Measurements from ENCODE around the gene OLFML1.
"Not testable (repeated sequence)": the region's sequence is repeated elsewhere in the genome, so short reads cannot be mapped to it uniquely, and the experiment has no call there.

The OLFML1 gene

DNA sequence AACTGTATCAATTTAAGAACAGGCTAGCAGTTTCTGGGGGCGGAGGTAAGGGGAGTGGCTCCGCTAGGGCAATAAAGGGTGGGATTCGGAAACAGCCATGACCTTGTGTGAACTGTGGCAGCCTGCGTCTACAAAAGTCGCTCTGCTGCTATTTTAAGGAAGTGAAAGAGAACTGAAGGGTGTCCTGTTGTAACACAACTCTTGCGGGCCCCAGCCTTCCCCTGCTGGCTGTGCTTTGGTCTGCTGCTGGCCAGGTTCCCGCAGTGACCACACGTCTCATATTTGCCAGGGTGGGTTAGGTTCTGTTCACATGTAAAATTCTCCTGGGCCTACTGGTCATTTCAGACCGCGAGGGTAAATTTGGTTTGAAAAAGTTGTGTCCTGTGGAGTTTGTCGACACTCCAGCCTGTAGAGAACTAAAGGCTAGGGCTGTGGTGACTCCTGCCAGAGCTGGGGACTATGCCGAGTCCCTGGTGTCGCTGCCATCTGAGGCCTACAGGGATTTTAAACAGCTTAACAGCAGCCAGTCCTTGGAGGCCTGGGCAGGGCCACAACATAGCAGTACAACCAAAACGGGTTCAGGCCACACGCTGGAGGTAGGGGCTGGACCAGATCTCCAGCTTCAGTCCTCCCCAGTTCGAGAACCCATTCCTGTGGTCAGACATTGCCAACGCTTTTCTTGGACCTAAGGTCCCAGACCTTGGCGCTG lies 27.4 kb downstream of the OLFML1 start:
- no peak for DNase-seq (ENCODE audit: low read depth)

DNA sequence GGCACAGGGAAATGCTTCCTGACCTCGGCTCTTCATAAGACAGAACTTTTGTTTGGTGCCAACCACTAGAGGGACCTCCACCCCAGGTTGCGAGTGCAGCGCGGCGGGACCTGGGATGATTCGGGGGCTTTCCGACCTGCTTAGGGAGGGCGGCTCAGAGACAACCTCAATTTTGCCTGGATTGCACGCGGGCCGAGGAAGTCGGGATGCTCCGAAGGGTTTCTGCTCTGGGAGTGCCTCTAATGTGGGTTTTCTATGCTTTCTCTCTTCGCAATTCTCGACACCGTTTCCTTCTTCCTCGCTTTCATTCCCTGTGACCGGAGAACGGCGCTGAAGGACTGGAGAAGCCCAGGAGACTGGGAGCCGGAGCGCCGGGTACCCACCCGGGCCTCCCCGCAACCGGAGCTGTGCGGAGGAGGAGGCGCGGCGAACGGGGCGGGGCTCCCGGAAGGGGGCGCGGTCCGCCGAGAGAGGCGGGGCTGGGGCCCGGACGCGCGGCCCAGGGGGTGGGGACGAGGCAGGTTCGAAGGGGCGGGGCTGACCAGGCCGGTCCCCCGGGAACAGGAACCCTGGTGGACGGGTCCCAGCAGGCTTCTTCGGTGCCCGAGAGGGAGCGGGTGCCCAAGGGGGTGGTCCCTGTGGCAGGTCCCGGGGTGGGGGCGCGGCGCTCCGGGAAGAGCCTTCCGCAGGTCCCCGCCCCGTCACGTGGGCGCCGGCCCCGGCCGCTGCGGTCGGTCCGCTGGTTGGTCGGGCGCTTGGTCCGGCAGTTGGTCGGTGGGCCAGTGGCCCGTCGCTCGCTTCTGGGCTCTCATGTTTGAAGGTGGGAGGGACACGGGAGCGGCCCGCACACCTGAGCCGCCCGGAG lies 28.2 kb downstream of the OLFML1 start, which contains the start of gene PPFIBP2:
Gene PPFIBP2, plus strand, starts transcription at position 766 of the 865 bp plus-strand sequence. CDS start 35,477 bp downstream, outside the sequence.
- peak; percentile 64 for DNase-seq (ENCODE audit: low read depth)

DNA sequence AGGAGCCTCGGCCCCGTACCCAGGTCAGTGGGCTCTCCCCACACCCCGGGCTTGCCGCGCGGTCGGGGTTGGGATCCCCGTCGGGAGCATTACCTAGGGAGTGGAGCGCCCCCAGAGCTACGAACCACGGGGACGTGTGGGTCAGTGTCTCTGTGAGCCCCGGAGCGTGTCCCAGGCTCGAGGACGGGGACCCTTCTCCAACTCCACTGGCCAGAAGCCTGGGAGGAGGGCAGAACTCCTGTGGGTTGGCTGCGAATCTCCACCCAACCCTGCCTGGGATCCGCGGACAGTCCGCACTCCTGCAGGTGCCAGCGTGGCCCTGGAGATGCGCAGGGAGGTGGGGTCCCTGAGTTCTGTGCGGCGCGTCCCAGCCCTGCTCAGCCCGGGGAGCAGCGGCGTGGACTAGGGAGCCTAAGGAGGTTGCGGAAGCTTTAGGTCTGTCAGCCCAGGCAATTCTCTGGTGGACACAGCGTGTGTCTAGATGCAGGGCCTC lies 28.8 kb downstream of the OLFML1 start:
- no peak for DNase-seq (ENCODE audit: low read depth)

DNA sequence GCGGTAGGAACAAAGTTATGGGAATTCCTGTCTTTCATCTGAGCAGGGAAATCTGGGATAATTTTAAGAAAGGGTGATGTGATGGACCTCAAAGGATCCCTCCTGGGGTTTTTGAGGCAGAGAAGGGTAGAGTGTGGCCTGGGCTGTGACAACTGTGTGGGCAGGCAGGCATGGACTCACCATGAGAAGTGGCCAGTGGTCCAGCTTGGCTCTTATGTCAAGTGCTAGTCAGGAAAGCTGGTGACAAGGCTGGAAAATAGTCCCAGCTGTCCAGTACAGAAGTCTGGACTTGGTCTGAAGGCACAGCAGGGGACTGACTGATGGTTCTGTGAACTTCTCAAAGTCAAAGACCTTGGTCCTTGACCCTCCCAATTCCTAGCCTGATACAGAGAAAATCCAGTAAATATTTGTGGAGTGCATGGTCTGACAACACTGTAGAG lies 30.2 kb downstream of the OLFML1 start:
- no peak for DNase-seq (ENCODE audit: low read depth)

DNA sequence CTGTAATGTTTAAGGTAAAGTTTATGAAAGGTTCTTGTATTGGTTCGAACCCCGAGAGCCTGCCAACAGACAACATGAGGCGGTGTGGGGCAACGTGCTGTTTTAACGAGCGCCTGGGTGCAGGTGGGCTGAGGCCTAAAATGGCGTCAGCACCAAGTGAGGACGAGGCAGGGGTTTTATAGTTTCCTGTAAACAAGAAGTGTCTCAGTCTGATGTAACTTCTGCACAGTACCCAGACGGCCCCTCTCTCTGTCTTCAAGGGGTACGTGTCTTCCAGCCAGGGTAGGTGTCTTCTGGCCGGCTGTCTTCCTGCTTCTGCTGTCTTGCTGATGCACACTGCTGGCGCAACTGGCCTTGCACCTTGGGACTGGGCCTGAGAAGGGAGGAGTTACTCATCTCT lies 31.2 kb downstream of the OLFML1 start:
- DNase-seq (ENCODE audit: low read depth): no peak

DNA sequence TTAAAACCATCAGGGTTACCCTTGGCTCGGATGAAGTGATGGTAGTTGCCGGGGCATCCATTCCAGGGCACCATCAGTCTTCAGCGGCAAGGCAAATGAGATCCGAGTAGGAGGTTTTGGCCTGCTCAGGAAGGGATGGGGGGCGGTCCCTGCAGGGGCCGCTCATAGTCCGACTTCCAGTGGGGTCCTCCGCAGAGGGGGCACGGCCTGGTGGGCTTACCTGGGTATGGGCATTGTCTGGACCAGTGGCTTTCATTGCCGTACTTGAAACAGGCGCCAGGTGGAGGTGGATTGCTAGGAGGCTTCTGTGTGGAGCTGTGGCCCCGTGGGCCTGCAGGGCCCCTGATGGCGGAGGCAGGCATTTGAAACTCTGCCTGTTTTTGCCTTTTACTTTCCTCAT lies 32.4 kb downstream of the OLFML1 start:
- not testable (repeated sequence) for DNase-seq (ENCODE audit: low read depth)

DNA sequence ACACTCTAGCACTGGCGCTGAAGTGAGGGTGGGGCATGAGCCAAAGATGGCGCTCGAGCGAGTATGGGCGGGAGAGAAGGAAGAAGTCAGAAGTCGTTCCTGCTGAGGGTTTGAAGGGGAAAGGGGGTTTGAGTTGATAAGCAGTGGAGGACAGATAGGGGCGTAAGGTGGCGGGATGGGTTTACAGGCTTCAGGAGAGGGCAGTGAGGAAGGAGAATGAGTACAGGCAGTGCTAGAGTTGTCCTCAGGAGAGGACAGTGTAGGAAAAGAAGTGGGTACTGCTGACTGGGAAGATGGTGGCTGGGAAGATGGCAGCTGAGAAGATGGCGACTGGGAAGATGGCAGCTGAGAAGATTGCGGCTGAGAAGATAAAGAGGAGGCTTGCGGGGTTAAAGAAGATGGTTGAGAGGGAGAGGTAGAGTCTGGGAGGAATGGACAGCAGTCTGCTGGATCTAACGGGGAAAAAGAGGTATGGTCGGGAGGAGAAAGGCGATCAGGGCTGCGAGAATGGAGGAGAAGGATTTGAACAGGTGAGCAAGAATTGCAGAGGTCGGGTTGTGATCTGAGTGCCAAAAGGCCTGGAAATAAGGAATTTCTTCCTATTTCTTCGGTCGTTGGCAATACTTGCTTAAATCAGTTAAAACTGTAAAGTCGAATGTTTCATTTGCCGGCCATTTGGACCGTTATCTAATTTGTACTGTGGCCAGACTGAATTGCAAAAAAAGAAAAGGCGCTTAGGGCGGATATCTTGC lies 33.7 kb downstream of the OLFML1 start:
- no peak for DNase-seq (ENCODE audit: low read depth)

DNA sequence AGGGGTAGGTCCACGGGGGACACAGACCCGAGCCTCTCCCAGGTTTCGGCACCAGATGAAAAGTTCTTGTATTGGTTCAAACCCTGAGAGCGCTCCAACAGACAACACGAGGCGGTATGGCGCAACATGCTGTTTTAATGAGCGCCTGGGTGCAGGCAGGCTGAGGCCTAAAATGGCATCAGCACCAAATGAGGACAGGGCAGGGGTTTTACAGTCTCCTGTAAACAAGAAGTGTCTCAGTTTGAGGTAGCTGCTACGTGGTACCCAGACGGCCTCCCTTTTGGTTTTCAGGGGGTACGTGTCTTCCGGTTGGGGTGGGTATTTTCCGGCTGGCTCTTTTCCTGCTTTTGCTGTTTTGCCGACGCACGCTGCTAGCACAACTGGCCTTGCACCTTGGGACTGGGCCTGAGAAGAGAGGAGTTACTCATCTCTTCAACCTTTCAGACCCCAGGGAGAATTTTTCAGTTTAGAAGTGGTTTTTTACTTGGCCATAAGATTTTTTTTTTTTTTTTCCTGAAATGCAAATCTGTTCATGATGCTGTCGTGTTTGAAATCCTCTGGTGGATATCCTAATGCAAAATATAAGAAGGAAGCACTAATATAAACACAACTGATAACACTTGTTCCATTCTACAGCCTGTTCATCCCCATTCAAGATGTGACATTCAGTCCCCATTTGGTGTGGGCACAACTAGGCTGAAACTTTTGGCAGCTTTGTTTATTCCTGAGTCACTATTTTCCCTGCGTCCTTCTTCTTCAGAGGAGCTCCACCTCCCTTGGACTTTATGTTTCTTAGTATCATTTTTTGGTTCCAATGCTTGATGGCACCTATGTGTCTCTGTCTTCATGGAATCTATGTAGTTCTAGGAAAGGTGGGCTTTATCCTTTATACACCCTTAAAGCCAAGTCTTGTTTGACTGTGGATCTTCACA lies 35.0 kb downstream of the OLFML1 start:
- no peak for DNase-seq (ENCODE audit: low read depth)

DNA sequence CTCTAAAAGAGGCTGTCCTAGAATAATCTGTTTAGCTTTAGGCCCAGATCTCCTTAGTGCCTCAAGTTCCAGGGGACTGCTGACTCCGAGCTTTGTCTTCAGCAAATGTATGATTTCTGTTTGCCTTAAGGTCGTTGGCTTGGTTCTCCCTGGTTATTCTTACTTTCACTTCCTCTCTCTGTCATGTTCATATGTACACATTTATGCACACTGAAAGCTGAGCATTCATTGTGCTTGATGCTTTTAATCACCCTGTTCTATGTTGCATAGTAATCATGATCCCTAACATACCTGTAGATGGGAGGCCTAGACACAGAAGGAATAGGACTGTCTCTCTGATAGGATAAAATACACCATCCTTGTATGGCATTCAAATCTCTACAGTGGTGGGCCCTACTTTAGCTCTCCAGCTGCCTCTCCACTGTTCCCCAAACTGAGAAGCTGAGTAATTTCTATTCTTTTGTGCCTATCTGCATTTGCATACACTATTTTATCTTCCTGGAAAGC lies 35.7 kb downstream of the OLFML1 start:
- DNase-seq (ENCODE audit: low read depth): no peak

DNA sequence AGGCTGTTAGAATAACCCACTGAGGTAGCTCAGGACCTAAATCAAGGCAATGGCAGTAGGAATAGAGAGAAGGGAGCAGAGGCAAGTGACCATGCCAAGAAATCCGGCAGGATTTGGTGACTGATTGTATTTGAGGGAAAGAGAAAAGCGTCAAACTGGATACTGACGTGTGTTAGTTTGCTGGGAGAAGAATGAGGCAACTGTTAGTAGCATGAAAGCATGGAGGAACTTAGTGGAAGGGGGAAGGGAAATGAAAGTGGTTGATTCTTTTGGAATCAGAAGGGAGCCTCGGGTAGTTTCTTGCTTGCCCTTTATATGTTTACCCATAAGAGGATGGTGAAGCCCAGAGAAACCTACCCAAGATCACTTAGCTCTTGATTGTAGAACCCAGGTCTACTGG lies 36.8 kb downstream of the OLFML1 start:
- no peak for DNase-seq (ENCODE audit: low read depth)

DNA sequence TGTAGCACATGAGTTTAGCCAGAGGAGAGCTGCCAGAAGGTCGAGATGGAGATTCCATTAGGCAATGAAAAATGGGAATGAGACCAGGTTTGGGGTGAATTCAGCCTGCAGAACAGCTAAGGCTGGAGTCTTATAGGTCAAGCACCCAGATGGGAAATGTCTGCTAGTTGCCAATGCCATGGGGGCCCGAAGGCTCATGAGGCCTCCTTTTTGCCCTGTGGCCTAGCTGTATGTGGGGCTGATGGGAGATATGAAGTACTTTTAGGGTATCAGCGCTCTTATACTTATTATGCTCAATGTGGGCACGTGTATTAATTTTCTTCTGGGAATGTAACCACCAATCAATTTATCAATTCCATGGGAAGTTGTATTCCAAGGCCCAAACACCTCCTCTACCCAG lies 37.2 kb downstream of the OLFML1 start:
- DNase-seq (ENCODE audit: low read depth): no peak

DNA sequence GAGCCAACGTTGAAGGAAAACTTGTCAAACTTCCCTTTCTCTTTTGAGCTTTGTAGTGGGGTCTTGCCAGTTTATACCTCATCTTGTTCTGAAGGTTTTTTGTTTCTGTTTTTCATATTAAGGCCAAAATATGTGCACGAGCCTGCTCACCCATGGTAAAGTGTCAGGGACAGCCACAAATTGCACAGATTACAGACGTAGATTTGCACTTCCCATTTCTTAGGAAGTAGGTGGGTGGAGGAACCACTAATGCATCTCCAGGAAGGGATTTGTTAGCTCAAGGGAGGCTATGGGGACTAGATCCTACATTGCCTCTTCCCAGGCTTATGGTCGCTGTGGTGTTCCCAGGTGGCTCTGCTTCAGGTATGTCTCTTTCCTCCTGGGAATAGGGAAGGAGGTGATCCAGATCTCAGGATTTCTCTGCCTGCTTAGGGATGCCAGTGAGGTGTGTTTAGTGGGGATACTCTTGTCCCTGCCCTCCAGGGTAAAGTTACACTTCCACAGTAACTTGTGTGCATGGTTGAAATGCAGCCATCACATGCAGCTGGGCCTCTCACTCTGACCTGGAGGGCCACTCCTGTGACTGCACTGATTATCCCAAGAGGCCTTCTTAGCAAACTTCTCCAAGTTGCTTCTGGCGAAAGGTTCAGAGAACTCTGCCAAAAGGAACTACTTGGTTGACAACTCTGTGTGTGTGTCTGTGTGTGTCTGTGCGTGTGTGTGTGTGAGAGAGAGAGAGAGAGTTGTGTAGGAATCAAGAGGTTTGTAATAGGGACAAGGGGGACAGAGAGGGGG lies 38.3 kb downstream of the OLFML1 start:
- DNase-seq (ENCODE audit: low read depth): no peak

DNA sequence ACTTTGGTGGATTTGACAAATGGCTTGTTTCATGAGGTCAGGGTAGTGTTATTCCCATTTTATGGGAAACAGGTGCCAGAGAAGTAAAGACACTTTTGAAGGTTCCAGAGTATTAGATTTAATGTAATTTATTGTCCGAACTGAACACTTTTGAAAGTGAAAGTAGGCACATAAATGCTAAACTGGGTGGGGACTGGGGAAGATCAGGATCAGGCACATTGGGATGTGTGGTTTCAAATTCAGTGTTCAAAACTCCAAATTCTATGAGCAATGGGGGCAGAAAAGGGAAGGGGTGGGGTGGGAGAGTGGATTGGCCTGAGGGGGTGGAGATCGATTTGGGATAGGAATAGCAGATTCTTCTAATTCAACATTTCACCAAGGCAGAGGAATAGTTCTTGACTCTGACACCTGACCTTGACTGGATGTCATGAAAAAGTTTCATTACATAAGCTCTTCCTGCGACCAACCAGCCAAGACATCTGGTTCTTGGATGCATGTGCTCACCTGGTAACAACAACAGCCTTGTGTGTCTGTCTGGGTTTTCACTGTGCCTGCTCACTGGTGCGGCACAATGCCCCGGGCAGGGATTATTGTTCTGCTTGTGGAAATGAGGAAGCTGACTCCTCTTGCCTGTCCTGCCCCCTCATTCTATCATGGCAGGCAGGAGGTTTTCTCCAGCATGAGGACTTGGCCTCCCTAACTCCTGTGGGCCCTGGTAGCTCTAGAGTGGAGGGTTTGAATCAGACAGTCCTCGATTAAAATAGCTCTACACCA lies 39.3 kb downstream of the OLFML1 start:
- DNase-seq (ENCODE audit: low read depth): no peak

DNA sequence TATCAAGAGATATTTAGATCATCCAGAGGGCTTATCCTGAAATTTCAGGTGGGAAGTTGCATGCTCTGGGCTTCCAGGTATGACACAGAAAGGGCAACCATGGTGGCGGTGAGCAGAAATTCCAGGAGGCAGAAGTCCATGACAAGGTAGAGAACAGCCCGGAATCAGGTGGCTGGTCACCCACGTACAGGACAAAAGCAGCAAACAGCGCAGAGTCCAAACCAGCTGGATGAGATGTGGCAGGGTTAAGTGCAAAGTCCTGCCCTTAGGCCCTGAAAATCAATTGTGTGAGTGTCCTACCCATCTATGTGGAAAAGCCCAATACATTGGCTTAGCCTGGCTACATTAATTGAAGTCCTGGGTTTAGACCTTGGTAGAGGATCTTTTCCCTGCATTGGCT lies 40.1 kb downstream of the OLFML1 start:
- no peak for DNase-seq (ENCODE audit: low read depth)

DNA sequence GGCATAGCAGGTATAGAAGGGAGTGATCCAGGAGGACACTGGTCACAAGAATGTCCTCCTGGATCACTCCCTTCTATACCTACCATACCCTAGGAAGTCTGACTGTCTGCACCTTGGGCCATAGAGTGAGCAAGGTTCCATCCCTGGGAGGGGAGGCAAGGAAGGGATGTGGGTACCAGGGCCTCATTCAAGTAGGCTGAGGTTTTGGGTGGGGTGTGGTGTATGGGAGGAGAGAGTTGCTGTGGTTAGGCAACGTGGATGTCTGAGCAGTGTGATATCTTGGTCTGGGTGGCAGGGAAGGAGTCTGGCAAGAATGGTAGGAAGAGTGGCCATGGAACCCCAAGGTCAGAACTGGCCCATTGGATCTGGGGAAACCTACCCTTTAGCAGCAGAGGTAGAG lies 41.7 kb downstream of the OLFML1 start:
- no peak for DNase-seq (ENCODE audit: low read depth)

DNA sequence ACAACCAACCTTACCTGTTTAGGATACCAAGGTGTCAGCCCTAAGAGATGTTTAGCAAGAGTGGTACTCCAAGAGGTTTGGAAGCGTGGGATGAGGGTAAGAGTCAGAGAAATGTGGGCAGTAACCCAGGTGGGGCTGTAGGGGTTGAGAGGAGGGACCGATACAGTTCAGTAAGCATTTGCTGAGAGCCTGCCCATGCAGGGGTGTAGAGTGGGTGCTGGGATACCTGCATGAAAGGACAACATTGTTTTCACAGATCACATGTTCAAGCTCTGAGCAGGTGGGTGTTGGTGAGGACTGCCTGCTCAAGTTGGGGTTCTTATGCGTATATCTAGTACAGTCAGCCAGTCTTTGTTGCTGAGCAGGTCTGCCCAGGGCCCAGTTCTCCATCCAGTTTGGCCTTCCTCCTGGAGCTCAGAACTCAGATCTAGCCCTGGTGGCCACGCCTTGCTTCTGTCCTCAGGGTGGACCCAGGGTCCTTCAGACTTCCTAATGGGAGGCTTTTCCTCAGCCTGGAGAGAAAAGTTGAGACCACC lies 43.3 kb downstream of the OLFML1 start:
- no peak for DNase-seq (ENCODE audit: low read depth)

DNA sequence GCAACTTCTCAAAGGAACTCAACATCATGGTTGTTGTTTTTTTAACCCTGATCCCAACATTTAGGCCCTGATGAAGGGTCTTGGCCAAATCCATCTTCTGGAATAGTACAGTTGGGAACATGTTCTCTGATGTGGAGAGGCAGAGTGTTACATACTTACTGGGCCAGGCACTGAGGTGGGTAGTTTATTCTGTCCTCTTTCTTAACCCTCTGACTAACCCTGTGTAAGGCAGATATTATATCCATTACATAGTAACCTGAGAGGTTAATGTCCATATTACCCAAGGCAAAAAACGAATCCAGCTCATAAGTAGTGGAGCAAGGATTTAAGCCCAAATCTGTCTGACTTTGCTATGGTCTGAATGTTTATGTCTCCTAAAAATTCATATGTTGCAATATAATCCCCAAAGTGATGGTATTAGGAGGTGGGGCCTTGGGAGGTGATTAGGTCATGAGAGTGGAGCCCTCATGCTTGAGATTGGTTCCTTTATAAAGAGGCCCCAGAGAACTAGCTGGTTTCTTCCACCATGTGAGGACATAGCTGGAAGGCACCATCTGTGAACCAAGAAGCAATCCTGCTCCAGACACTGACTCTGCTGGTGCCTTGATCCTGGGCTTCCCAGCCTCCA lies 44.8 kb downstream of the OLFML1 start:
- DNase-seq (ENCODE audit: low read depth): no peak

DNA sequence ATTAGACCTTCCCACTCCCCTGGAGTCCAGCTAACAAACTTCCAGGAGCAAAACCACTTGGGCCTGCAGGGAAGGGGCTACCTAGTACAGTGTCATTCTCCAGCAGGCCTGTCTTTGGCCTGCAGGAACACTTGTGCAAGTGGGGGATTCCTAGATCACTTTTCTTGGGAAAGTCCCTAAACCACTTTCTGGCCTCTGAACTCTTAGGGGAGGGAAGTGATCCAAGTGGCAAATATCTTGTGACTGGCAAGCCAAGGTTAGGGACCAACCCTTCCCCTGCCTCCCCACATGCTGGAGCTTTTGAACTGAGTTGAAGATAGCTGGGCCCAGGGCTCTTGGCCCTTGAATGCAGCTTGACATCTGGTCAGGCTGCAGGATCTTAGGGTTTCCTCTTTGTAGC lies 45.7 kb downstream of the OLFML1 start:
- no peak for DNase-seq (ENCODE audit: low read depth)
